H1 (cell line): ENCODE results near the gene UBE2D2. TPM values are rescaled to one million over a fixed set of nuclear protein-coding genes. Genes with fewer than 3 reads are reported as not detected.

Experiments used
- CTCF ChIA-PET: fragments of 300-600 bp; sonication (Branson Sonifier 250); formaldehyde crosslinking; loops from one replicate; lab custom pipeline; 2021; ENCODE audit not compliant: partially characterized antibody; lab: Charles Lee
- POLR2A ChIA-PET: fragments of 300-600 bp; sonication (Branson Sonifier 250); formaldehyde crosslinking; loops from one replicate; lab custom pipeline; 2021; ENCODE audit warnings: inconsistent platforms; ENCODE audit not compliant: partially characterized antibody; lab: Charles Lee
- DNase-seq, 2 experiments: peaks; one replicate each; pipeline versions ENCODE4 v3.0.0 to v3.0.0-alpha.2; 2010 to 2022; ENCODE audit warnings: low spot score in 2 of 2, low read depth in 1 of 2, mixed read lengths in 1 of 2
- FAIRE-seq: peaks from 2 replicates; lab custom pipeline; 2011; peaks lifted over from hg19 to GRCh38; lab: Jason Lieb, UNC
- H2AFZ ChIP-seq: 2 replicates; pipeline ENCODE4 v1.8.1; 2012; ENCODE audit warnings: low read length, inconsistent platforms
- H2AK5ac ChIP-seq: 2 replicates; pipeline ENCODE4 v1.6.1; 2013; ENCODE audit warnings: low read depth, low read length
- H2BK120ac ChIP-seq: replicated peaks from 2 replicates; pipeline ENCODE3; 2013; ENCODE audit warnings: low read depth, low read length, inconsistent platforms
- H2BK12ac ChIP-seq: 2 replicates; pipeline ENCODE4 v1.6.1; 2013; ENCODE audit warnings: low read depth, low read length
- H2BK15ac ChIP-seq: 2 replicates; pipeline ENCODE4 v1.6.1; 2013; ENCODE audit warnings: low read length
- H2BK20ac ChIP-seq: 2 replicates; pipeline ENCODE4 v1.6.1; 2013; ENCODE audit warnings: low read length
- H2BK5ac ChIP-seq: 2 replicates; pipeline ENCODE4 v1.6.1; 2013; ENCODE audit warnings: low read depth, low read length
- H3K14ac ChIP-seq: 2 replicates; pipeline ENCODE4 v1.6.1; 2013; ENCODE audit warnings: inconsistent platforms; ENCODE audit not compliant: insufficient read length
- H3K18ac ChIP-seq: 2 replicates; pipeline ENCODE4 v1.6.1; 2013; ENCODE audit warnings: low read length; ENCODE audit errors: extremely low read depth
- H3K23ac ChIP-seq: 2 replicates; pipeline ENCODE4 v1.6.1; 2013; ENCODE audit warnings: inconsistent platforms; ENCODE audit not compliant: insufficient read length
- H3K23me2 ChIP-seq: 2 replicates; pipeline ENCODE4 v1.6.1; 2013; ENCODE audit warnings: low read depth, low read length
- H3K27ac ChIP-seq: 2 replicates; pipeline ENCODE4 v1.6.1; 2011; ENCODE audit warnings: low read depth, low read length, inconsistent platforms
- H3K27me3 ChIP-seq, 4 experiments: replicated peaks in 1 of 4; 1 replicate in 1 of 4; 2 replicates in 3 of 4; pipeline versions ENCODE4 v1.6.1 to v1.8.1; 2011 to 2013; ENCODE audit warnings: low read length in 3 of 4, mild to moderate bottlenecking in 3 of 4, inconsistent platforms in 2 of 4, mixed read lengths in 2 of 4, moderate library complexity in 1 of 4; ENCODE audit not compliant: control insufficient read depth in 3 of 4, insufficient read depth in 3 of 4; ENCODE audit errors: extremely low read depth in 1 of 4
- H3K36me3 ChIP-seq, 4 experiments: 2 replicates each; pipeline versions ENCODE4 v1.6.1 to v1.8.1; 2011 to 2013; ENCODE audit warnings: mild to moderate bottlenecking in 4 of 4, low read length in 3 of 4, moderate library complexity in 2 of 4, control low read depth in 1 of 4, inconsistent platforms in 1 of 4; ENCODE audit not compliant: insufficient read depth in 4 of 4, control insufficient read depth in 2 of 4
- H3K4ac ChIP-seq: replicated peaks from 2 replicates; pipeline ENCODE3; 2013; ENCODE audit warnings: low read length, low read depth, mixed read lengths, inconsistent platforms; ENCODE audit not compliant: insufficient read length
- H3K4me1 ChIP-seq, 4 experiments: replicated peaks in 1 of 4; 1 replicate in 1 of 4; 2 replicates in 3 of 4; pipeline versions ENCODE4 v1.6.1 to v1.8.1; 2011 to 2013; ENCODE audit warnings: low read length in 3 of 4, inconsistent platforms in 2 of 4, mixed read lengths in 1 of 4; ENCODE audit not compliant: insufficient read depth in 4 of 4, control insufficient read depth in 3 of 4
- H3K4me2 ChIP-seq, 2 experiments: 2 replicates each; pipeline versions ENCODE4 v1.6.1 to v1.8.1; 2011 to 2013; ENCODE audit warnings: low read depth in 2 of 2, low read length in 2 of 2, control low read depth in 1 of 2, inconsistent platforms in 1 of 2, mild to moderate bottlenecking in 1 of 2; ENCODE audit not compliant: insufficient read depth in 1 of 2
- H3K4me3 ChIP-seq, 4 experiments: fragments of 200-600, 300-600 bp in 1 of 4; sonication (generic), shearing (Covaris generic), sonication (Bioruptor Twin) in 1 of 4; 2 replicates each; pipeline versions ENCODE4 v1.5.1 to v1.8.1; 2011 to 2016; ENCODE audit warnings: low read length in 4 of 4, low read depth in 3 of 4, control low read depth in 2 of 4, inconsistent platforms in 2 of 4, mild to moderate bottlenecking in 2 of 4, mixed read lengths in 1 of 4, moderate library complexity in 1 of 4; ENCODE audit not compliant: insufficient read depth in 2 of 4; ENCODE audit errors: extremely low read depth in 1 of 4
- H3K56ac ChIP-seq: replicated peaks from 2 replicates; pipeline ENCODE3; 2013; ENCODE audit warnings: low read depth, mild to moderate bottlenecking, mixed read lengths, low read length, inconsistent platforms; ENCODE audit not compliant: insufficient read length
- H3K79me1 ChIP-seq: 2 replicates; pipeline ENCODE4 v1.6.1; 2013; ENCODE audit warnings: low read depth, low read length, control low read depth
- H3K79me2 ChIP-seq, 2 experiments: 2 replicates each; pipeline versions ENCODE4 v1.6.1 to v1.8.1; 2012 to 2013; ENCODE audit warnings: low read length in 2 of 2, mild to moderate bottlenecking in 2 of 2, inconsistent platforms in 1 of 2; ENCODE audit not compliant: insufficient read depth in 2 of 2, control insufficient read depth in 1 of 2
- H3K9ac ChIP-seq, 4 experiments: replicated peaks in 1 of 4; 1 replicate in 1 of 4; 2 replicates in 3 of 4; pipeline versions ENCODE4 v1.6.1 to v1.8.1; 2011 to 2013; ENCODE audit warnings: low read depth in 3 of 4, low read length in 3 of 4, control low read depth in 2 of 4, mild to moderate bottlenecking in 2 of 4, moderate library complexity in 2 of 4, inconsistent platforms in 1 of 4; ENCODE audit errors: extremely low read depth in 1 of 4
- H3K9me3 ChIP-seq, 2 experiments: 2 replicates each; pipeline versions ENCODE4 v1.6.1 to v1.8.1; 2012 to 2013; ENCODE audit warnings: mild to moderate bottlenecking in 2 of 2, moderate library complexity in 2 of 2, control low read depth in 1 of 2, inconsistent platforms in 1 of 2, low read depth in 1 of 2, low read length in 1 of 2, mixed read lengths in 1 of 2; ENCODE audit not compliant: insufficient read depth in 2 of 2
- H4K20me1 ChIP-seq, 2 experiments: replicated peaks in 1 of 2; 2 replicates each; pipeline versions ENCODE3 to v1.8.1; 2011 to 2013; ENCODE audit warnings: inconsistent platforms in 2 of 2, low read length in 2 of 2, mild to moderate bottlenecking in 1 of 2; ENCODE audit not compliant: insufficient read depth in 2 of 2, control insufficient read depth in 1 of 2
- H4K5ac ChIP-seq: 2 replicates; pipeline ENCODE4 v1.6.1; 2013; ENCODE audit warnings: low read length, low read depth, mixed read lengths, inconsistent platforms; ENCODE audit not compliant: insufficient read length
- H4K8ac ChIP-seq: 2 replicates; pipeline ENCODE4 v1.8.0; 2013; ENCODE audit warnings: mild to moderate bottlenecking, moderate library complexity, low read length, inconsistent platforms; ENCODE audit not compliant: insufficient read depth; ENCODE audit errors: extremely low read depth
- H4K91ac ChIP-seq: replicated peaks from 2 replicates; pipeline ENCODE3; 2013; ENCODE audit warnings: low read length, mixed read lengths, inconsistent platforms; ENCODE audit not compliant: insufficient read length
- BRCA1 ChIP-seq: IDR thresholded peaks from 2 replicates; pipeline ENCODE4 v1.6.1; 2012; ENCODE audit warnings: low read depth, low read length, improper control_type of control experiment
- CBX5 ChIP-seq: fragments of 300-800, 300-1000 bp; sonication (generic); IDR thresholded peaks from 2 replicates; pipeline ENCODE4 v1.7.1; 2016; ENCODE audit warnings: antibody characterized with exemption, low read length, low read depth
- CREB1 ChIP-seq: IDR thresholded peaks from 2 replicates; pipeline ENCODE4 v1.6.1; 2012; ENCODE audit warnings: inconsistent platforms
- GTF2F1 ChIP-seq: IDR thresholded peaks from 2 replicates; pipeline ENCODE4 v1.6.1; 2012; ENCODE audit warnings: low read depth, low read length, improper control_type of control experiment, borderline replicate concordance
- POLR2AphosphoS5 ChIP-seq: IDR thresholded peaks from 2 replicates; pipeline ENCODE4 v1.6.1; 2011; ENCODE audit warnings: low read depth, low read length
- POU5F1 ChIP-seq: IDR thresholded peaks from 2 replicates; pipeline ENCODE4 v1.6.1; 2011; ENCODE audit warnings: low read depth, mild to moderate bottlenecking, low read length, moderate library complexity
- SIX5 ChIP-seq: IDR thresholded peaks from 2 replicates; pipeline ENCODE4 v1.6.1; 2011; ENCODE audit warnings: mild to moderate bottlenecking, low read depth, low read length
- TCF12 ChIP-seq: IDR thresholded peaks from 2 replicates; pipeline ENCODE4 v1.6.1; 2011; ENCODE audit warnings: low read depth, mild to moderate bottlenecking, low read length
- YY1 ChIP-seq: IDR thresholded peaks from 2 replicates; pipeline ENCODE4 v1.6.1; 2011; ENCODE audit warnings: low read depth, mild to moderate bottlenecking, low read length
- WGBS, 2 experiments: shearing (Covaris generic) in 1 of 2; methylation state at CpG; one replicate each; pipeline versions ENCODE4 v1.1.6 to v1.1.7; 2013 to 2015; ENCODE audit warnings: low lambda C conversion rate in 2 of 2, mixed read lengths in 2 of 2, inconsistent platforms in 1 of 2, low coverage in 1 of 2, missing lambda C conversion rate in 1 of 2; ENCODE audit not compliant: insufficient replicate concordance in 2 of 2, insufficient coverage in 1 of 2, insufficient read length in 1 of 2; ENCODE audit errors: extremely low coverage in 1 of 2, missing lambda C conversion rate in 1 of 2; 5-methylcytosine and 5-hydroxymethylcytosine counted together
- polyA plus RNA-seq, 7 experiments: library from polyadenylated mRNA; depleted of rRNA in 3 of 7; stranded (reverse) in 5 of 7; unstranded in 2 of 7; fragments of >200 nt in 5 of 7; fragments of 200-250 nt in 2 of 7; gene quantifications; 1 replicate in 5 of 7; 2 replicates in 1 of 7; 4 replicates in 1 of 7; pipeline versions ENCODE4 v1.2.1 to v1.2.3, GENCODE V29; 2011 to 2013; ENCODE audit warnings: missing spikeins in 2 of 7, mixed read lengths in 2 of 7
- total RNA-seq: library from RNA; stranded (reverse); fragmentation: NEBNext Ultra II Directional; extraction: Animal tissue kit (Norgen Biotek cat#: 25700); gene quantifications from 2 replicates; pipeline ENCODE4 v1.2.1, GENCODE V29; 2021

Gene UBE2D2
- total and polyA plus RNA-seq, 2 of the 8 experiments (the other 6 are each of a cell fraction or from before 2014, with no cell fraction given) = 66.9 to 203 TPM

DNA sequence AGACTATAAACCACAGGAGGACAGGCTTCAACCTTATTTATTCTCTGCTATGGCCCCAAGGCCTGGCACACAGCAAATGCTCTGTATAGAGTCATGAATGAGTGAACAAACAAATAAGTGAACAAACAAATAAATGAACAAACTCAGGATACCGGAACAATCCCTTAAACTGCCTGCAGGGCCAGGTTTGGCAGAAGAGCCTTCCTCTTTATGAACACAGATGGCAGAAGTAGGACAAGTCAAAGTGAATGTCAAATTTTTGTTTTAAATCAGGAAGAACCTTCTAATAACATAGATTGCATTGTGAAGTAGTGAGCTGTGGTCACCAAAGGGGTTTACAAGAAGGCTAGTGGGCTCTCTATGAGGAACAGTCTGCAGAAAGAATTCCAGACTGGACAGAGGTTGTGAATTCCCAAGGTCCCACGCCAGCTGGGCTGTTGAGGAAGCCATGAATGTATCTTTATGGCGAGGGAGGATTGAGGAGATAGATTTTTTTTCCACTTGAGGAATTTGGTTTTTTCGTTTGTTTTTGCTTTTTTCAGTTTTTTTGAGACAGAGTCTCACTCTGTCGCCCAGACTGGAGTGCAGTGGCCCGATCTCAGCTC lies 48.3 kb upstream of the UBE2D2 start:
- Histone ChIP-seq H4K20me1 (no peaks in the 10 kb centered on the region), H3K27ac (no peak overlapping the region), H3K23me2 (no peaks in the 10 kb centered on the region), H3K4me1 (peaks cover 2 to 5% (median 3%) of the 10 kb centered on the region in 4 experiments; a peak in 4 of 7 replicates), H3K14ac (no peak overlapping the region), H2BK12ac (no peak overlapping the region), H4K8ac (no peak overlapping the region), H2AK5ac (no peak overlapping the region), H2BK20ac (no peak overlapping the region), H3K79me2 (no peaks in the 10 kb centered on the region), H3K18ac (no peak overlapping the region), H2BK120ac (no peak overlapping the region), H3K27me3 (no peaks in the 10 kb centered on the region; a peak in 1 of 7 replicates), H3K36me3 (no peaks in the 10 kb centered on the region), H3K4me2 (no peak overlapping the region), H3K79me1 (no peaks in the 10 kb centered on the region), H2BK5ac (no peak overlapping the region), H4K5ac (no peak overlapping the region), H3K4ac (no peak overlapping the region), H3K4me3 (no peak overlapping the region), H2BK15ac (no peak overlapping the region), H3K9me3 (no peaks in the 10 kb centered on the region), H3K23ac (no peak overlapping the region), H4K91ac (no peak overlapping the region), H3K9ac (no peak overlapping the region), H3K56ac (no peak overlapping the region)
- WGBS, 2 experiments = 98% methylated on average over 6 of the region's 6 CpGs; no CpG with 5 or more reads in 1 of the 2 experiments
- ChIA-PET POLR2A (interaction anchor here (0.9 to 2.0 kb wide), 6 partner anchors 9 to 93 kb away, joined by 3 to 6 read pairs (median 5); no protein-coding TSS in a partner anchor), CTCF (interaction anchor here (0.8 to 17.5 kb wide), 28 partner anchors 14 to 131 kb away, joined by 3 to 319 read pairs (median 6); partner anchors contain the start of genes DNAJC18, ECSCR and STING1)
- FAIRE-seq = no peak
- DNase-seq = no peak
- TF ChIP-seq YY1 (no peak), GTF2F1 (no peak), CREB1 (no peak), POU5F1 (no peak), TCF12 (no peak), SIX5 (no peak), POLR2AphosphoS5 (no peak), BRCA1 (no peak), CBX5 (no peak)
- TF ChIP-seq, all 59 proteins: peak for 0
- H2AFZ ChIP-seq = no peak overlapping the region
